Cerebellar cortex (tissue), 1 donor: Measurements from ENCODE around the gene RLN3.
A peak's percentile ranks its signal among the peaks of the same experiment; 100 is the strongest.

Experiments
- DNase-seq: peaks from one replicate; pipeline ENCODE4 v3.0.0-alpha.2; 2015; ENCODE audit warnings: low spot score

RLN3 gene

GRCh38 chr19:14027856-14028450, at the start of gene RLN3:
Gene RLN3, plus strand, starts transcription at chr19:14028148. Its CDS starts 57 bp downstream, at chr19:14028205.
- DNase-seq: no peak

- no peak for DNase-seq
Observed at GRCh38 chr19:13978351-13979243, 49.4 kb upstream of the RLN3 start.

- no peak for DNase-seq
Observed at GRCh38 chr19:13979244-13979615, 48.7 kb upstream of the RLN3 start.

GRCh38 chr19:13979686-13980085, 48.3 kb upstream of the RLN3 start:
- DNase-seq: no peak

- DNase-seq: no peak
Observed at GRCh38 chr19:13980340-13980739, 47.6 kb upstream of the RLN3 start.

- no peak for DNase-seq
Observed at GRCh38 chr19:13981021-13981420, 46.9 kb upstream of the RLN3 start.

- no peak for DNase-seq
Observed at GRCh38 chr19:13981467-13981866, 46.5 kb upstream of the RLN3 start.

GRCh38 chr19:13981988-13982501, 45.9 kb upstream of the RLN3 start:
- no peak for DNase-seq

GRCh38 chr19:13982773-13983172, 45.2 kb upstream of the RLN3 start:
- no peak for DNase-seq

GRCh38 chr19:13983213-13983889, 44.6 kb upstream of the RLN3 start:
- no peak for DNase-seq

GRCh38 chr19:13984186-13984585, 43.8 kb upstream of the RLN3 start:
- DNase-seq: no peak

- no peak for DNase-seq
Observed at GRCh38 chr19:13984875-13985741, 42.8 kb upstream of the RLN3 start.

GRCh38 chr19:13985771-13986347, 42.1 kb upstream of the RLN3 start:
- no peak for DNase-seq

- peak; percentile 76 for DNase-seq
Observed at GRCh38 chr19:13986348-13986904, 41.5 kb upstream of the RLN3 start.

GRCh38 chr19:13987101-13987890, 40.7 kb upstream of the RLN3 start:
- DNase-seq: peak; percentile 44

GRCh38 chr19:13989487-13989886, 38.5 kb upstream of the RLN3 start:
- DNase-seq: no peak

- no peak for DNase-seq
Observed at GRCh38 chr19:13990085-13990484, 37.9 kb upstream of the RLN3 start.

GRCh38 chr19:13992025-13992424, 35.9 kb upstream of the RLN3 start:
- no peak for DNase-seq

- peak; percentile 64 for DNase-seq
Observed at GRCh38 chr19:13993590-13994300, 34.2 kb upstream of the RLN3 start.
